ENCODE results near the gene TTC9.

Gene TTC9

DNA sequence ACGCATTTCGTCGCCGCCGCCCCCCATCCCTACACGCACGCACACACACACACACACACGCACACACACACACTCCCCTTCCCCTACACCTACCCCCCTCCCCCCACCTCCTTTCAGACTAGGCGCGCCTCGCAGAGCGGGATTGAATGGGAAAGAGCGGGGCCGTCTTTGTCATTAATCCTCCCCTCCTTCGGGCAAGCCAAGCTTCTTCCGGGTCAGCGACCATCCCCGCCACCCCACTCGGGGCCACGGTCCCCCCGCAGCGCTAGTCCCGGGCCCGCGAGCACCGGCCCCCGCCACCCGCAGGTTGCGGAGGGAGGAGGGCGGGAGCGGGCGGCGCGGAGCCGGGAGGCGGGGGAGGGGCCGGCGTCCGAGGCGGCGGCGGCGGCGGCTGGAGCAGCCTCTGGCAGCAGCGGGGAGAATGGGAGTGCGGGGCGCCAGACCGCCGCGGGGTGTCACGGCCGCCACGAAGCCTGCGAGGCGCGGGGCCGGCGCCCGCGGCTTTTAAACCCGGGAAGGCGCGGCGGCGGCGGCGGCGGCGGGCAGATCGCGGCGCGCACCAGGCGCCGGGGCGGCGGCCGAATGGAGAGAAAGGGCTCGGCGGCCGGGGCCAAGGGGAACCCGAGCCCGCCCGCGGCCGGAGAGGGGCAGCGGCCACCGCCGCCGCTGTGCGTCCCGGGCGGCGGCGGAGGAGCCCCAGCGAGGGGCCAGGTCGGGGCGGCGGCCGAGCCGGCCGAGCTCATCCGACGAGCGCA lies at the start of gene TTC9:
TSS of gene TTC9 (plus strand) at position 369 of the 755 bp plus-strand sequence. CDS start at position 583, 214 bp downstream.
- DNase-seq = no peak

DNA sequence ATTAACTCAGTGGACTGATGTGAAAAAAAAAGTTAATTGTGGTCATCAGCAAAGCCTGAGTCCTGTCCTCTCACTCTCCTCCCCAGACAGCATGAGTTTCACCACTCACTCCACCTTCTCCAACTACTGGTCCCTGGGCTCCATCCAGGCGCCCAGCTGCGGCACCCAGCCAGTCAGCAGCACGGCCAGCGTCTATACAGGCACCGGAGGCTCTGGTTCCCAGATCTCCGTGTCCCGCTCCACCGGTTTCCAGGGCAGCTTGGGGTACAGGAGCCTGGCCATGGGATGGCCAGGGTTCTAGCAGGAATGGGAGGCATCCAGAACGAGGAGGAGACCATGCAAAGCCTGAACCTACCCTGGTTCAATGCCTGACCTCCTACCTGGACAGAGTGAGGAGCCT lies 47.3 kb upstream of the TTC9 start:
- DNase-seq = no peak

DNA sequence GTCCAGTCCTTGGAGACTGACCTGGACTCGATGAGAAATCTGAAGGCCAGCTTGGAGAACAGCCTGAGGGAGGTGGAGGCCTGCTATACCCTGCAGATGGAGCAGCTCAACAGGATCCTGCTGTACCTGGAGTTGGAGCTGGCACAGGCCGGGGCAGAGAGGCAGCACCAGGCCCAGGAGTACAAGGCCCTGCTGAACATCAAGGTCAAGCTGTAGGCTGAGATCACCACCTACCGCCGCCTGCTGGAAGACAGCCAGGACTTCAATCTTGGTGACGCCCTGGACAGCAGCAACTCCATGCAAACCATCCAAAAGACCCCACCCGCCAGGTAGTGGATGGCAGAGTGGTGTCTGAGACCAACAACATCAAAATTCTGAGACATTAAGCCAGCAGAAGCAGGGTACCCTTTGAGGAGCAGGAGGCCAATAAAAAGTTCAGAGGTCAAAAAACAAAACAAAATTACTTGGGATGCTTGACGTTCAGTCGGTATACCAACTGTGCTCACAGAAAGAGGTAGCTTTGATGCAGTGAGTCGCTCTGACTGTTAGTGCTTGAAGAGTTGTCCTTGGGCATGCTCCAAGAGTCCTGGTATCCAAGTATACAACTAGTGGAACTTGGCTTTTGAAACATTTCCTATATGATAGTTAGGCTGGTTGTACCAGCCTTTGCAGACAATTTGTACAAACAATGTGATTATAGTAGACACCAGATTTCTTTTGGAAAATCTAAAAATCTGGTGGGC lies 46.1 kb upstream of the TTC9 start:
- DNase-seq = no peak

DNA sequence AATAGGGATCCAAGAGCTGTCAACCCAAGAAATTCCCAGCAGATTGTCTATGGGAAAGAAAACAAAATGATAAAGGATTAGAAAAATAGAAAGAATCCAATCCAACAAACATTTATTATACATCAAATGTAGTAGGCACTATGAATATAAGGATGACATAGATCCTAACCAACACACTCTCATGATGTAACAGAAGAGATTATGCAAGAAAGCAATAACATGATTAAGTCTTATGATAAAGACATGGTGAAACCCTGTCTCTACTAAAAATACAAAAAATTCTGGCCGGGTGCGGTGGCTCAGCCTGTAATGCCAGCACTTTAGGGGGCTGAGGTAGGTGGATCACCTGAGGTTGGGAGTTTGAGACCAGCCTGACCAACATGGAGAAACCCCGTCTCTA lies 44.0 kb upstream of the TTC9 start:
- no peak for DNase-seq

DNA sequence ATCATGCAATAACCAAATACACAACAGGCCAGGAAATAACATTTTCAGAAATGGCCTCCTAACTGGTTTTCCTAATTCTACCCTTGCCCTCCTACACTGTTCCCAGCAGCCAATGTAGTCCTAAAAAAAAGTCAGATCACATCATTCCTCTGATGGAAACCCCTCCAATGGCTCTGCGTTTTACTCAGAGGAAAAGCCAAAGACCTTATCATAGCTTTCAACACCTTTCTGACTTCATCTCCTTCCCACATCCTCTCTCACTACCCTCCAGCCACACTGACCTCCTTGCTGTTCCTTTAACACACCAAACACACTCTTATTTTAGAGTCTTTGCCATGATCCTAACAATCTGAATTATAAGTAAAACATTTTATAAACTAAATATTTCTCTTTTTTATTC lies 42.4 kb upstream of the TTC9 start:
- DNase-seq = no peak

DNA sequence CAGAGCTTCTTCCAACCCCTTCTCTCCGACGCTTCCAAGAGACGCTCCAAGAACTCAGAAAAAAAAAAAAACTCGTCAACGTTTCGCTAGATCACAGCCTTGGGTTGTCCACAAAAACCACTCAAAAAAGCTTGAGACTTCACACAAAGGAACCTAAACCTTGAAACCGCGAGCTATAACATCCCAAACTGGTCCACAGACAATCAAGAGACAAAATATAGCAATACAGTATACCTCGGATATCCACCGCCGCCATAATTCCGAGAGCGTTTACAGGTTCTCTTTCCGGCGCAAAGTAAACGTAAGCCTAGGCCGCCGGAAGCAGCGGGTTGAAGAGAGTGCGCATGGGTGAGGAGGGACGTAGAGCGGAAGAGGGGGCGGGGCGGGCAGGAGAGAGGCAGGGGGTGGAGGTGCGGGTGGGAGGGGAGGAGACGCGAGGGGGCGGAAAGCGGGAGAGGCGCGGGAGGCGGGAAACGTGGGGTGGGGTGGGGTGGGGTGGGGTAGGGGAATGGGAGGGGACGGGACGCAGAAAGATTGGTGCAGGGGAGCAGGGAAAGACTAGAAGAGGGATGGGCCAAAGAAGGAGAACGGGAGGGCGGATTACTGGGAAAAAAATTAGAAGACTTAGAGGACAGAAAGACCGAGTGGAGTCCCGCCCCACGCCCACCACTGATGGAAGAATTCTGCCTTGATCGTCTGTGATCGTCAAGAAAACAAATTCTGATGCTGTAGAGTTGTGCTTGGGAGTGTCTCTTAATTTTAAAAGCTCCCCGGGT lies 41.1 kb upstream of the TTC9 start, which contains the start of gene MED6:
TSS of gene MED6 (minus strand) at position 274 of the 776 bp plus-strand sequence. CDS start at position 256, 18 bp downstream.
- peak; percentile 94 for DNase-seq

DNA sequence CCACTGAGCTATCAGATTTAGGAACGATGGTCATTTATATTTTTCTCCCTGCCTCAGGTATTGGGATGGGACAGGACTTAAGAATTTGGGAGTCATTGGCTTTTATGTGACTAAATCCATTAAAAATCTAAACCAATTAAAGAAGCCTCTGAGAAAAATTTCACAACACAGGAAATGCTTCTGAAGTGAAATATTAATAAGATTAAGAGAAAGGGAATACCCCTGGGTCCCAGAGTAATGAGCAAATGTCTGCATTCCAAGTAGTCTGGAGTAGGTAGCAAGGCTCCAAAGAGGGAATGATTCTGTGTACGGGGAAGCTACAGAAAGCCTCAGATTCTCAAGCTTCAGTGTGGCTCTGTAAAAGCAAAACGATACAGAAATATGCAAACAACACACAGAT lies 40.6 kb upstream of the TTC9 start:
- peak; percentile 3 for DNase-seq

DNA sequence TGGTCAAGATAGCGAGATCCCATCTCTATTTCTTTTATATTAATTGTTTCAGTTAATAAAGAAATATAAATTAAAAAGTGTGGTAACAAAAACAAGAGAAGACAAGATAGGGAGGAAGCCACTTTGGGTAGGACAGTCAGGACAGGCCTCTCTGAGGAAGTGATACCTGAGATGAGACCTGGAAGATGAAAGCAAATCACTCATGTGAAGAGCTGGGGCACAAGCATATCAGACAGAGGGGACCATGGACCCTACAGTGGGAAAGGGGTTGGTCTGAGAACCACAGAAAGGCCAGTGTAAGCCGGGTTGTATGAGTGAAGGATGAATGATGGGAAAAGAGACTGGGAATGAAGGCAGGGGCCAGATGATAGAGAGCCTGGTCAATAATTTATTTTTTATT lies 39.5 kb upstream of the TTC9 start:
- no peak for DNase-seq

DNA sequence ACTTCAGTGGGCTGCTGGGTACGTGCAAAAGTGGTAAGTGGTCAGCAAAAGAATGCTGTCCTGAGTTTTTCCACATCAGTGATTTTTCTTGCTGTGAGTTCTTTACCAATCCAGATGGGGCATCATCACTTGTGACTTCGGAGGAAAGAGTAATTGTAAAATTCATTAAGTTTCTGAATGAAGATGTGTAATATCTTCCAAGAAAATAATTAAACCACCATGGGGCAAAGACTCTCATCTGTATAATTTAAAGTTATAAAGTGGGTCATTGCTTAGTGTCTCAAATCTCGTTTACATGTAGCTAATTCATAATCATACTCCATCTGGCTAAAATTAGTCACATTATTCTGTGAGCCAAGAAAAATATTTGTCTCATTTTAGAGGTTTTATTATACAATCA lies 30.5 kb upstream of the TTC9 start:
- no peak for DNase-seq

DNA sequence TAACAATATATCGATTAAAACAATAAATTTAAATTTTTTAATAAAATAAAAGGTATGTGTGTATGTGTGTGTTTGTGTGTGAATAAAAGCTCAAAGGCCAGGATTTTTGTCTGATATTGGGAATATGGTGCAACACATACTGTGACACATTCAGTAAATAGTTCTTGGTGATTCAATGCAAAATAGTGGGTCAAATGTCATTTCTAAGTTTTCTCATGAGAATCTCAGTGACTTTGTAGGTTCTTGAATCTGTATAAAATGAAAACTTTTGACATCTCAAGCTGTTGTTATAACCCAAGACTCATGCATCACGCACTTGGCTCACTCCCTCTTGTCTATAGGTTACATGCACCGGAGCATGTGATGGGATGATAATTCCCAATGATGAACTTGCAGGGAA lies 25.1 kb upstream of the TTC9 start:
- DNase-seq = no peak

DNA sequence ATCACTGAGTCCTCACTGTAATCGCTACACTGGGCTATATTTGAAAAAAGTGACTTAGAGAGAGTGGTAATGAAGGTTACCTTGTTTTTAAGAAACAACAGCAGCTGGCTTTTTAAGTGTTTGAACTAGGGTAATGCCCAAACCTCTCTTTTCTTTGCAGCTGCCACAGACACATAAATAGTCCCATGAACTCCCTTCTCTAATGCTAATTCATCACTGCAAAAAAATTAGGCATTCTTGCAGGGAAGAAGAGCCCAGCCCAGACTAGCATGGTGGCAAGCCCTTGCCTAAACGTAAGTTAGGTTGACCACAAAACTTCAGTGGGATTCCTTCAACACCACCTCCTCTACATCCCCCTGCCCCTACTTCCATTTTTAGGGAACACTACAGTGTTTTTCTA lies 23.4 kb upstream of the TTC9 start:
- no peak for DNase-seq

DNA sequence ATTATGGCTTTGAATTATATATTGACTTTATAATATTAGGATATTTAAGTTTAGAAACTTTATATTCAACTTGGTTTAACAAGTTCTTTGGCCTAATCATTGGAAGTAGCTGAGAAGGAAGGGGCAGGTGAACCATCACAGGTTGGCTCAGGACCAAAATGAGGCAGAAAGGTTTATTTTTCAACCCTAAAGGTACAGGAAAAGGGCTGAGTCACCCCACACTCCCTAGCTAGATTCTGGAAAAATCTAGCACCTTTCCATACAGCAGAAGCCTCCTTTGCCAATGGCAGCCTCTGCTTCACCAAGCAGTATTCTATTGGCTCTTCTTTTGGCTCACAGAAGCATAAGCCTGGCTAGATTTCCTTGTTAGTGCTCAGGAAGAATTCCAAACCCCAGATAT lies 22.0 kb upstream of the TTC9 start:
- DNase-seq = no peak

DNA sequence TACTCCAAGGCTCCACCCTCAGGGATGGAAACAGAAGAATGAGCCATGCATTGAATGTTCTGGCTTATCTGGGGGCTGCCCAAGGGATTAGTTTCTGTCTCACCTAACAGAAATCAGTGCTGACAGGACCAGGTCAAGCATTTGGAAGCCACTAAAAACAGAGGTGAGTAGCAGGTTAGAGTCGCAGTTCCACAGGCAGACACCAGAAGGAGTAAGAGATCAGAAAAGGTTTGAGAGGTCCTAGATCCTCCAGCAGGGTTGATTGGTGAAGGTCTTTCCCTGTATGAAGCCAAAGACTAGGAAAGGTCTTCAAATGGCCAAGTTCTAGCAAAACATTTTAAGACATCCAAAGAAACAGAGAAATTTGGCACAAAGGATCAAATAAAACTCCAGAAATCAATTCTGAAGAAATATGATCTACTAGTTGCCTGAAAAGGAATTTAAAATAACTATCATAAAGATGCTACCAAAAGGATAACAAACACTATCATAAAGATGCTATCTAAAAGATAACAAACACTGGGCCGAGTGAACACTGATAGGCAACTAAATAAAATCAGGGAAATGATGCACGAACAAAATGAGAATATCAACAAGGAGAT lies 19.5 kb upstream of the TTC9 start:
- DNase-seq = peak; percentile 86

DNA sequence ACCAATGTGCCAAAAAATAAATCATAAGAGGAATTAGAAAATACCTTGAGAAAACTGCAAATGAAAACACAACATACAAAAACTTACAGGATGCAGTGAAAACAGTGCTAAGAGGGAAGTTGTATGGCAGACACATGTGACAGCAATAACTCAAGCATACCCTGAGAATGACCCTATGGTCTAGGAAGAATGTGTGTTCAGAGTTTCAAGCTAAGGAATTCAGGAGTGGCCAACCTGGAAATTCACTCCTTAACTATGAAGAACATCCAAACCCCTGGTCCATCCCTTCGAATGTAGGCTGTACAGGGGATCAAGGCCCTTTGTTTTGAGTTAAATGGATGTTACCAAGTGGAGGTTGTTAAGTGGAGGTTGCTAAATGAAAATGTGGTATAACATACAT lies 16.7 kb upstream of the TTC9 start:
- DNase-seq = no peak

DNA sequence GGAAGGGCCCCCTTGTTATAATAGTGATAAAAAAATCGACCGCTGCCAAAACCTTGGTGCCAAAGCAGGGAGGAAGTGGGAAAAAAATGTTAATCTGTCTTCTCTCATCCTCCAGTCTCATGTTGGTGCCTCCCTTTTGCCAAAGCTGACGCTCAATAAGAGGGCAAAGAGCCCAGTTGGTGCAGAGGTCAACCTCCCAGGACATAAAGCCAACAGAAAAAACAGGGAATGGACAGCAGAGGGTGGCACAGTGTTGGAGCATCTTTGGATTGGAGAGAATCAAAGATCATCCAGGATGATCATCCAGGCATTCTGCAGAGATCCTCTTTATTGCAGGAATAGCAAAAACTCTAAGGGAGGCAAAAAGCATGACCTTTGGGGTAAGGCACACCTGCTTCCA lies 9.8 kb upstream of the TTC9 start:
- DNase-seq = no peak

DNA sequence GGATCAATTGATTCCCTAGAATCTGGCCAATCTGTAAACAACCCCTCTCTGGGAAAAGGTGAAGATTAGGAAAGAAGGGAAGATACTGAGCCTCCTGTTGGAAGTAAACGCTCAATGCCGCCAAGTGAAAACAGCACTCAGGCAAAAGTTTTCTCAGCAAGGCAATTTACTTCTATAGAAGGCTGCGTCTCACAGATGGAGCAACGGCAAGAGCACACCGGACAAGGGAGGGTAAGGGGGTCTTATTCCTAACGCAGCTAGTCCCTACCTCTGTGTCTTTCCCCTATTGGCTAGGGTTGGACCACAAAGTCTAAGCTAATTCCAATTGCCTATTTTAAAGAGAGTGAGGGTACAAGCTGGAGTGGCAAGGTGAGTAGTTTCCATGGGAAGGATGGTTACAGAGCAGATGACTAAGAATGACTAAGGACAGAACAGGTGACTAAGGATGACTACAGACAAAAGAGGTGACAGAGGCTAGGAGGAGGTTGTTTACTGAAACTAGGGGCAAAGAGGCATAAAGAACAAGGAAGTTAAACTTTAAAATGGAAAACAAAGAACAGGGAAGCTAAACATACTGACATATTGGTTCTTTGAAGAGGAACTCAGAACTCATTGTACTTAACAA lies 5.6 kb upstream of the TTC9 start:
- no peak for DNase-seq

DNA sequence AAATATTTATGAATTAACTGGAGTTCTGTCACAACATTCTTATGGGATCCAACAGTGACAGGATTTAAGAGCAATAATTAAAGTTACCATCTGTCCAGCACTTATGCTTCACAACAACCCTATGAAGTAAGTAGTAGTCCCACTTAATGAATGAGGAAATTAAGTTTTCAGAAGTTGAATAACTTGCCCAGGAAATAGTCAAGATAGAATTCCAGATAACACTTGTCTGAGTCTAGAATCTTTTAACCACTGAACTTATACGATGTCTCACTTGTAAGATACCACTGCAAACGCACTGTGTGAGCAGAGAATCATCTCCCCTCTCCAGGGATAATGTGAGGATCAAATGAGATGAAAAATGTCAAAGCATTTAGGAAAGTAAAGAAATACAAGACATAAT lies 3.3 kb upstream of the TTC9 start:
- peak; percentile 80 for DNase-seq

DNA sequence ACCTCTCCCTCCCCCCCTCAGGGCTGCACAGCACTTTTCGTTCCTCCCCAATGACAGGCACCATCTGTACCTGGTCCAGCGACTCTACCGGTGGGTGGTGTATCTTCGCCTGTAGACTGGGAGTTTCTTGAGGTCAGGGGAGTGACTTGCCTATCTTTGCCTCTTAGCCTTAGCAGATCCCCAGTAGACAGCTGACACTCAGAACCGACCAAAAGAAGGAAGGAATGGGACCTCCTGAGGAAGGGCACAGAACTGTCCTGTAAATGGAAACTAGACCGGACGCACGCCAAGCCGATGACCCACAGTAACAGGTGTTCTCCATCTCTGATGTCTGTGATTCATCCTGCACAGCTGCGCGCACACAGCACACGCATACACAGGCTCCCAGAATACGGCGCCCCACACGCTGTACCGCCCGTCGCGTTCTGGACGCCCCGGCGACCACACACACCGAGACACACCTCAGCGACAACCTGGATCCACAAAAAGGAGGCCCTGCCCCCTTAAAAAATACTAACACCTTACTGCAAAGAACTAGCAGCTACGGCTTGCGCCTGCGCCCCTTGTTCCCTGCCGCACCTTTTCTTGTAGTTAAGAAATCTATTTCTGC lies 673 bp upstream of the TTC9 start:
- DNase-seq = peak; percentile 42

DNA sequence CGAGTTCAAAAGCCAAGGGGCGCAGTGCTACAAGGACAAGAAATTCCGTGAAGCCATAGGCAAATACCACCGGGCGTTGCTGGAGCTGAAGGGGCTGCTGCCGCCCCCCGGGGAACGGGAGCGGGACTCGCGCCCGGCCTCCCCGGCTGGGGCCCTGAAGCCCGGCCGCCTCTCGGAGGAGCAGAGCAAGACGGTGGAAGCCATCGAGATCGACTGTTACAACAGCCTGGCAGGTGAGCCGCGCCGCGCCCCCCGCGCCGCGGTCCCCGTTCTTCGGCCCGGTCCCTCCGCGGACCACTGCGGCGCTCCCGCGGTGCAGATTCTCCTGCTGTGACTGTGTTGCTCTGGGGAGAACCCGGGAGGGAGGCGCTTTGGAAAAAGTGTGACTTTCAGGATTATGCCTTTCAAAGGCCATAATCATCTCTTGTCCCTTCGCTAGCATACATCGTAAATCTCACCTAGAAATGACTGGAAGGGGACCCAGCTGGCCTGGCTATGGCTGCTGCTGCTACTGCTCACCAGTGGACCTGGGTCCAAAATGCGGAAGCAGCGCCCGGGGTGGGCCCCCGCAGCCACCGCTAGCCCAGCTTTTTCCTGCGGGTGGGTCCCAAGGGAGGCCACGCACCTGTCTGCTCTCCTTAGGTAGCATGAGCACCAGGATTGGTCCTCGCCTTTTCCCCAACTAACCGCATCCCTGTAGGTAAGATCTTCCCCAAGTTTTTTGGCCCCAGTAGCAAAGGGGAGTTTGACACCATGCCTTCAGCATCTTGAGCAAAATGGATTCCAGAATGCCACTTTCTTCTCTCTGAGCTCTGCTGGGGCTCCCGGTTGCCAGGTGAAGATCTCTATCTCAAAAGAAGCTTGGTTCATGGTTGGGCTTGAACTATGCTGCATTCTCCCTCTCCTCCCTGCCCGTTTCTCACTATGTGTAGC lies 853 bp downstream of the TTC9 start:
- DNase-seq = no peak

DNA sequence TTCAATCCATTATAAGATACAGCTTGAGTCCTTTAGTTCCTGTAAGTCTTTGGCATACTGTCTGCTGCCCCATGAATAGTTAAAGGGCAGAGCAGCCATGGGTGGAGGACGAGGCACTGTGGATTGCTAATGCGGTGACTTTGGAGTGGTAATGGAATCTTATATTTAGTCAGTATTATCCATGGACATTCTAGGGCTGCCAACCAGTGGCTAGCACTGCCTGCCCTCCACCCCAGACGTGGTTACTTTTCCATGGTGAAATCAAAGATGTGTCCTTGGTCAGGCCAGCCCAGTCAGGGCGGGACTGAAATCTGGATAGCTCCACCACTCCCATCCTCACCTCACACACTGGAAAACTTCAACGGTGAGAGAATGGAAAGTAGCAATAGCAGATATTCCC lies 2.3 kb downstream of the TTC9 start:
- no peak for DNase-seq

DNA sequence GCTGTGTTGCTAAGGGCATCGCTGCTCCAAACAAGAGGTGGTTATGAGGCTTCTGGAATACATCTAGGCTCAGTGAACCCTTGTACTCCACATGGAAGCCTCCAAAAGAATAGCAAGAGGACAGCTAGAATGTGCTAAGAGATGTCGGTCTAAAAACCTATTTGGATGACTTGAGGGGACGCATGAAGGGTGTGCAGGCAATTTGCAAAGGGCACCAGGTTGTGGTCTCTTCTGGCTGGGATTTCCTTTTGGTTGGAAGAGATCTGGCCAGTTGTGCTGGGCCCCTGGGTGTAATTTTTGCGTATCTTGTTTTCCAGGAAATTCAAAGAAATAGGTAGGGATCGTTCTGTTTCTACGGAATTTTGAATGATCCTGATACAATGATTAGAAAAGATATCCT lies 4.2 kb downstream of the TTC9 start:
- no peak for DNase-seq

Measured in NCI-H524 treated with DMSO at 0.1 percent for 48 hours (cell line).